NCI-H187 treated with DMSO at 0.1 percent for 48 hours (cell line): Measurements from ENCODE around the gene ACAA2.

Source experiments
- DNase-seq: peaks from one replicate; lab custom pipeline; 2025; lab: John Stamatoyannopoulos, UW

Gene ACAA2

GRCh38 chr18:49813319-49814146, at the start of gene ACAA2:
Gene ACAA2, minus strand, starts transcription at chr18:49813533. Its CDS starts 49 bp downstream, at chr18:49813484.
- DNase-seq: no peak

- DNase-seq: no peak
Observed at GRCh38 chr18:49862656-49863385, 49.5 kb upstream of the ACAA2 start.

GRCh38 chr18:49861659-49862058, 48.3 kb upstream of the ACAA2 start:
- DNase-seq: no peak

- no peak for DNase-seq
Observed at GRCh38 chr18:49859725-49860124, 46.4 kb upstream of the ACAA2 start.

GRCh38 chr18:49859021-49859359, 45.7 kb upstream of the ACAA2 start:
- no peak for DNase-seq

- DNase-seq: no peak
Observed at GRCh38 chr18:49858309-49859020, 45.1 kb upstream of the ACAA2 start.

- DNase-seq: no peak
Observed at GRCh38 chr18:49857708-49858107, 44.4 kb upstream of the ACAA2 start.

GRCh38 chr18:49856496-49856895, 43.2 kb upstream of the ACAA2 start:
- DNase-seq: no peak

- DNase-seq: no peak
Observed at GRCh38 chr18:49855711-49856415, 42.5 kb upstream of the ACAA2 start.

- no peak for DNase-seq
Observed at GRCh38 chr18:49854681-49855080, 41.3 kb upstream of the ACAA2 start.

- DNase-seq: no peak
Observed at GRCh38 chr18:49853436-49853835, 40.1 kb upstream of the ACAA2 start.

- no peak for DNase-seq
Observed at GRCh38 chr18:49853011-49853410, 39.7 kb upstream of the ACAA2 start.

- DNase-seq: no peak
Observed at GRCh38 chr18:49851624-49852023, 38.3 kb upstream of the ACAA2 start.

GRCh38 chr18:49850636-49851035, 37.3 kb upstream of the ACAA2 start:
- DNase-seq: no peak

- DNase-seq: peak; percentile 52
Observed at GRCh38 chr18:49849331-49850217, 36.2 kb upstream of the ACAA2 start.

- DNase-seq: no peak
Observed at GRCh38 chr18:49848115-49848514, 34.8 kb upstream of the ACAA2 start.

GRCh38 chr18:49847524-49847923, 34.2 kb upstream of the ACAA2 start:
- no peak for DNase-seq

GRCh38 chr18:49846718-49847470, 33.6 kb upstream of the ACAA2 start:
- DNase-seq: peak; percentile 23

GRCh38 chr18:49846361-49846662, 33.0 kb upstream of the ACAA2 start:
- DNase-seq: no peak

GRCh38 chr18:49845629-49846360, 32.5 kb upstream of the ACAA2 start:
- no peak for DNase-seq
